ENCODE results near the gene FIZ1. TPM values are rescaled to one million over a fixed set of nuclear protein-coding genes. Genes with fewer than 3 reads are reported as not detected.

FIZ1 gene
- total RNA-seq, 2 donors from 2014 or later: 12.2 to 14.5 TPM

DNA sequence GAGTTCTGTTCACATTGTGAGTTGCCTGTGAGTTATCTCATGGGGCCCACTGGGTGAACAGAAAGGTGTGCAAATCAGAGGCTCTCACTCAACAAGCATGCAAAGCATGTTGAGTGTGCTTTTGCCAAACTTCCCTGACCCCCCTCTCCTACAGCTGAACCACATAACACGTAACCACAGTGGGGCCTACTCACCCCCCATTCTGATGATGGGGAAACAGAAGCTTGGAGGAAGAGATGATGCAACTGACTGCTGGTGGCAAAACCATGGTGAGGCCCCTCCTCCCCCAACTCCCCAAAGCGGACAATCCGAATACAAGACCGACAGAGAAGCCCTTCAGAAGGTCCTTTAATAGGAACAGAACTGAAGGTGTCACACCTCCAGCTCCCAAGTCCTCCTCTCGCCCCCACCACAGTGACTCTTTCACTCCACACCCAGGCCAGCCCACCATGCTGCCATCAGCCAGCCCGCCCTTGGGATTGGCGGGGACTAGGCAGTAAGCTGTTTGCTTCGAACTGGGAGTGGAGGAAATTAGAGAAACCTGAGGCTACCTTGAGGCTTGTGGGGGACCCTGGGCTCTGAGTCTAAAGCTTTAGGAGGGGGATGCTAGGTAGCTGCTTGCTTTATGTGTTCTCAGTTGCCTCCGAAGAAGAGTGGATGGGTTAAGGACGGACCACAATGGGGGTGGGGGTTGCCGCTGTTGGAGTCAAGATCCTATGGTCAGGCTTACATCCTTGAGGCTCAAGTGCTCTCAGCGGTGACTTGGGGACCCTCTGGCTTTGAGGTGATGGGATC lies 21.3 kb upstream of the FIZ1 start:
- TF ChIP-seq, protein P1, sequence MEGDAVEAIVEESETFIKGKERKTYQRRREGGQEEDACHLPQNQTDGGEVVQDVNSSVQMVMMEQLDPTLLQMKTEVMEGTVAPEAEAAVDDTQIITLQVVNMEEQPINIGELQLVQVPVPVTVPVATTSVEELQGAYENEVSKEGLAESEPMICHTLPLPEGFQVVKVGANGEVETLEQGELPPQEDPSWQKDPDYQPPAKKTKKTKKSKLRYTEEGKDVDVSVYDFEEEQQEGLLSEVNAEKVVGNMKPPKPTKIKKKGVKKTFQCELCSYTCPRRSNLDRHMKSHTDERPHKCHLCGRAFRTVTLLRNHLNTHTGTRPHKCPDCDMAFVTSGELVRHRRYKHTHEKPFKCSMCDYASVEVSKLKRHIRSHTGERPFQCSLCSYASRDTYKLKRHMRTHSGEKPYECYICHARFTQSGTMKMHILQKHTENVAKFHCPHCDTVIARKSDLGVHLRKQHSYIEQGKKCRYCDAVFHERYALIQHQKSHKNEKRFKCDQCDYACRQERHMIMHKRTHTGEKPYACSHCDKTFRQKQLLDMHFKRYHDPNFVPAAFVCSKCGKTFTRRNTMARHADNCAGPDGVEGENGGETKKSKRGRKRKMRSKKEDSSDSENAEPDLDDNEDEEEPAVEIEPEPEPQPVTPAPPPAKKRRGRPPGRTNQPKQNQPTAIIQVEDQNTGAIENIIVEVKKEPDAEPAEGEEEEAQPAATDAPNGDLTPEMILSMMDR (IDR thresholded peaks at IDR 0.05): no peak
- DNase-seq: no peak
- Histone ChIP-seq H3K9me3 (no peaks in the 10 kb centered on the region), H3K4me1 (peaks cover 4% of the 10 kb centered on the region), H3K4me3 (no peak overlapping the region), H3K27ac (no peak overlapping the region), H3K9ac (ENCODE audit: low read depth in 2 of 2, low read length in 2 of 2) (no peak overlapping the region), H3K27me3 (no peaks in the 10 kb centered on the region), H3K36me3 (no peaks in the 10 kb centered on the region)
- intact Hi-C loops (cut with DNase I): no loop called here

DNA sequence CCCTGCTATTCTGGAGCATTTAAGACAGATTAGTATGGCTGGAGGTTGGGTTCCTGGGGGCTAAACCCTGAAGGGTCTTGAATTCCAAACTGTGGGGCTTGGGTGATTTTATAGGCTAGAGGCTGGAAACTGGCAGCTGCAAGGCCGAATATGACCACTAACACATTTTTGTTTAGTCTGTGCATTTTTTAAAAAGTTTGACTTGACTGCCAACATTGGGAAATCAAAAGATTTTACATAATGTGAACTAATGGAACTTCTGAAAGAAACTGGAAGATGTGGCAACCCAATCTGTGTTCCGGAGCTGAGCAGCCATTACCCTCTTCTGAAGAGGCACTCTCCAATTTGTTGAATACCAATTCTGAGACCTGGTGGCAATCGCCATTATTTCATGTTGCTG lies 20.0 kb upstream of the FIZ1 start:
- Histone ChIP-seq H3K9ac (ENCODE audit: low read depth in 2 of 2, low read length in 2 of 2) (no peak overlapping the region), H3K36me3 (no peaks in the 10 kb centered on the region), H3K27ac (no peak overlapping the region), H3K27me3 (no peaks in the 10 kb centered on the region), H3K9me3 (no peaks in the 10 kb centered on the region), H3K4me1 (no peaks in the 10 kb centered on the region), H3K4me3 (no peak overlapping the region)
- TF ChIP-seq, protein P1 (IDR thresholded peaks at IDR 0.05): no peak
- DNase-seq: no peak
- intact Hi-C loops (cut with DNase I): no loop called here

DNA sequence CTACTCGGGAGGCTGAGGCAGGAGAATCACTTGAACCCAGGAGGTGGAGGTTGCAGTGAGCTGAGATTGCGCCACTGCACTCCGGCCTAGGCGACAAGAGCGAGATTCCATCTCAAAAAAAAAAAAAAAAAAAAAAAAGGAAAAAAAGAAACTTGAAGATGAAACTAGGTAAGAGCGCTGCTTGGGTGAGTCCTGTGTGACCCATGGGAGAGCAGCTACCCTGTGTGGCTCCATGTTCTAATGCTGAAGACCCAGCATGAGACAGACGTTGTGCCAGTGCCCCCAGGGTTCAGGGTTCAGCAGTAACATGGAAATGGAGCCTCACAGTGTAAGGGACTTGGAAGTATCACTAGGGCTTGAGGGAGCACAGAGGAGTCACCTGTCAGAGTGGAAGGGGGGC lies 19.1 kb upstream of the FIZ1 start:
- TF ChIP-seq, protein P1 (IDR thresholded peaks at IDR 0.05): no peak
- H3K27ac ChIP-seq: no peak overlapping the region
- DNase-seq: no peak
- H3K9ac ChIP-seq (ENCODE audit: low read depth in 2 of 2, low read length in 2 of 2): no peak overlapping the region
- H3K27me3 ChIP-seq: no peaks in the 10 kb centered on the region
- no peaks in the 10 kb centered on the region for H3K4me1 ChIP-seq
- no peaks in the 10 kb centered on the region for H3K9me3 ChIP-seq
- intact Hi-C loops (cut with DNase I): no loop called here
- H3K4me3 ChIP-seq: no peak overlapping the region
- H3K36me3 ChIP-seq: no peaks in the 10 kb centered on the region

DNA sequence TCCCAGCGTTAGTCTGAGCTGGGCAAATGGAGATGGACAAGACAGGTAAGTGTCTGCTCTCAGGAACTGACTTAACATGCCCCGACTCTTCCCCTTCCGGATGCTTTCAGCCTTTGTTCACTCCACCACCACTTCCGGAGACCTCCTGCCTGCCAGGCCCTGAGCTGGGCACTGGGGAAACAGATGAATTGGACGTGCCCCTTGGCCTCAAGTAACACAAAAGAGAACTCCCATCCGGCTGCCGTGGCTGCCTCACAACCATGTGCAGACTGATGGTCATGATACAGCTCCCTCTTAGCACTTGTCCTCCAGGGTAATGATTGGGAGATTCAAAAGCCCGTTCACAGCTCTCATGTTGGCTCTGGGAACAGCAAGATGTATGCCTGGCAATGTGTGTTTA lies 18.1 kb upstream of the FIZ1 start:
- intact Hi-C loops (cut with DNase I): no loop called here
- no peak overlapping the region for H3K4me3 ChIP-seq
- no peak overlapping the region for H3K9ac ChIP-seq (ENCODE audit: low read depth in 2 of 2, low read length in 2 of 2)
- no peaks in the 10 kb centered on the region for H3K9me3 ChIP-seq
- H3K27ac ChIP-seq: no peak overlapping the region
- H3K4me1 ChIP-seq: no peaks in the 10 kb centered on the region
- TF ChIP-seq, protein P1 (IDR thresholded peaks at IDR 0.05): no peak
- no peaks in the 10 kb centered on the region for H3K27me3 ChIP-seq
- DNase-seq: no peak
- no peaks in the 10 kb centered on the region for H3K36me3 ChIP-seq

DNA sequence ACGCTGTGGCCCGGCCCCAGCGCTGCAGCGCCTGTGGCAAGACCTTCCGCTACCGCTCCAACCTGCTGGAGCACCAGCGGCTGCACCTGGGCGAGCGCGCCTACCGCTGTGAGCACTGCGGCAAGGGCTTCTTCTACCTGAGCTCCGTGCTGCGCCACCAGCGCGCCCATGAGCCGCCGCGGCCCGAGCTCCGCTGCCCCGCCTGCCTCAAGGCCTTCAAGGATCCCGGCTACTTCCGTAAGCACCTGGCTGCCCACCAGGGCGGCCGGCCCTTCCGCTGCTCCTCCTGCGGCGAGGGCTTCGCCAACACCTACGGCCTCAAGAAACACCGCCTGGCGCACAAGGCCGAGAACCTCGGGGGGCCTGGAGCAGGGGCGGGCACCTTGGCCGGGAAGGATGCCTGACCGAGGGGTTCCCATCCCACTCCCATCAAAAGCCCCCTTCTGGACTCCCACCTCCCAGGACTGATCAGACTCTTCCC lies 17.1 kb upstream of the FIZ1 start:
- Histone ChIP-seq H3K36me3 (no peaks in the 10 kb centered on the region), H3K27ac (no peak overlapping the region)
- intact Hi-C loops (cut with DNase I): no loop called here

More for the DNA sequence above, 17.1 kb upstream of the FIZ1 start:
- H3K27me3 ChIP-seq: no peaks in the 10 kb centered on the region
- no peaks in the 10 kb centered on the region for H3K4me1 ChIP-seq
- no peak for DNase-seq
- H3K4me3 ChIP-seq: no peak overlapping the region
- H3K9me3 ChIP-seq: no peaks in the 10 kb centered on the region
- no peak overlapping the region for H3K9ac ChIP-seq (ENCODE audit: low read depth in 2 of 2, low read length in 2 of 2)
- TF ChIP-seq, protein P1 (IDR thresholded peaks at IDR 0.05): no peak

All from colonic mucosa (tissue), 4 donors.